HUES6 (cell line): ENCODE data around the gene FBXL14.

Experiments used
- H3K27ac ChIP-seq: 2 replicates; pipeline ENCODE4 v1.7.0; 2013; ENCODE audit warnings: low read depth, mild to moderate bottlenecking, low read length, inconsistent platforms
- H3K27me3 ChIP-seq: 2 replicates; pipeline ENCODE4 v1.6.1; 2013; ENCODE audit warnings: low read length; ENCODE audit not compliant: control insufficient read depth, insufficient read depth
- H3K36me3 ChIP-seq: 2 replicates; pipeline ENCODE4 v1.6.1; 2013; ENCODE audit warnings: low read length; ENCODE audit not compliant: control insufficient read depth, insufficient read depth
- H3K4me1 ChIP-seq: 2 replicates; pipeline ENCODE4 v1.6.1; 2013; ENCODE audit warnings: low read length; ENCODE audit not compliant: control insufficient read depth, insufficient read depth
- H3K4me3 ChIP-seq: 2 replicates; pipeline ENCODE4 v1.5.1; 2013; ENCODE audit warnings: low read depth, low read length
- H3K9ac ChIP-seq: one replicate; pipeline ENCODE4 v1.6.1; 2013; ENCODE audit warnings: mild to moderate bottlenecking, low read length
- H3K9me3 ChIP-seq: 2 replicates; pipeline ENCODE4 v1.6.1; 2013; ENCODE audit warnings: low read depth, low read length; ENCODE audit not compliant: control insufficient read depth, insufficient read depth

FBXL14 gene

GRCh38 chr12:1594261-1595025 lies at the start of gene FBXL14:
Gene FBXL14, minus strand, starts transcription at chr12:1594581. Its CDS starts 515 bp downstream, at chr12:1594066.
- Histone ChIP-seq H3K27ac (no peak within 1 kb of the TSS), H3K4me3 (peak within 1 kb of the TSS; percentile 85), H3K9me3 (no peaks in the 10 kb centered on the region), H3K36me3 (no peaks in the 10 kb centered on the region), H3K9ac (peak within 1 kb of the TSS; percentile 77), H3K27me3 (peaks cover 40% of the 10 kb centered on the region), H3K4me1 (peaks cover 43% of the 10 kb centered on the region)

GRCh38 chr12:1643905-1644533 lies 49.6 kb upstream of the FBXL14 start:
- H3K4me1 ChIP-seq = peaks cover 5% of the 10 kb centered on the region; the same call in 1 of the 2 replicates
- no peak overlapping the region for H3K4me3 ChIP-seq
- H3K27me3 ChIP-seq = no peaks in the 10 kb centered on the region
- H3K36me3 ChIP-seq = peaks cover 6% of the 10 kb centered on the region; the same call in 1 of the 2 replicates
- H3K9me3 ChIP-seq = no peaks in the 10 kb centered on the region
- no peak overlapping the region for H3K27ac ChIP-seq
- H3K9ac ChIP-seq = no peak overlapping the region

- no peaks in the 10 kb centered on the region for H3K27me3 ChIP-seq
- no peak overlapping the region for H3K4me3 ChIP-seq
- no peak overlapping the region for H3K27ac ChIP-seq
- no peak overlapping the region for H3K9ac ChIP-seq
- peaks cover 6% of the 10 kb centered on the region; the same call in 1 of the 2 replicates for H3K36me3 ChIP-seq
- H3K4me1 ChIP-seq = peaks cover 5% of the 10 kb centered on the region; the same call in 1 of the 2 replicates
- no peaks in the 10 kb centered on the region for H3K9me3 ChIP-seq
These were observed 48.7 kb upstream of the FBXL14 start for GRCh38 chr12:1643043-1643442.

DNA sequence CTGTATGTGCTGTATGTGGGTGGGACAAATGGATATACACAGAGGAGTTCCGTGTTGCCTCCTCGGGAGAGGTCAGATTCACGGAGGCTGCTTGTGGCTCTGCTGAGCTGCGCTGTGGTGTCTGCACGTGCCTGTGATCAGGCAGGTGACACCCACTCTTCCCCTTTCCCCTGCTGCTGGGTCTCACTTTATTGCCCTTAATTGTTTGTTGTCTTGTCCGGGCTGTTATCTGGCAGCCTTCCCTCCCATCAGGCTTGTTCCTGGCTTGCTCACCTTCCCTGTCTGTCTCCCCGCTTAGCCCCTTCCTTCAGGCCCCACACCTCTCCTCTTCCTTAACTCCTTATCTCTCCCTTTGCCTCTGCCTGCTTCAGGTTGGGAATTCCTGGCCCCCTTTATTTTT lies 48.1 kb upstream of the FBXL14 start:
- no peak overlapping the region for H3K4me3 ChIP-seq
- H3K9ac ChIP-seq = no peak overlapping the region
- H3K4me1 ChIP-seq = peaks cover 5% of the 10 kb centered on the region; the same call in 1 of the 2 replicates
- H3K36me3 ChIP-seq = peaks cover 6% of the 10 kb centered on the region; the same call in 1 of the 2 replicates
- H3K9me3 ChIP-seq = no peaks in the 10 kb centered on the region
- no peaks in the 10 kb centered on the region for H3K27me3 ChIP-seq
- no peak overlapping the region for H3K27ac ChIP-seq

DNA sequence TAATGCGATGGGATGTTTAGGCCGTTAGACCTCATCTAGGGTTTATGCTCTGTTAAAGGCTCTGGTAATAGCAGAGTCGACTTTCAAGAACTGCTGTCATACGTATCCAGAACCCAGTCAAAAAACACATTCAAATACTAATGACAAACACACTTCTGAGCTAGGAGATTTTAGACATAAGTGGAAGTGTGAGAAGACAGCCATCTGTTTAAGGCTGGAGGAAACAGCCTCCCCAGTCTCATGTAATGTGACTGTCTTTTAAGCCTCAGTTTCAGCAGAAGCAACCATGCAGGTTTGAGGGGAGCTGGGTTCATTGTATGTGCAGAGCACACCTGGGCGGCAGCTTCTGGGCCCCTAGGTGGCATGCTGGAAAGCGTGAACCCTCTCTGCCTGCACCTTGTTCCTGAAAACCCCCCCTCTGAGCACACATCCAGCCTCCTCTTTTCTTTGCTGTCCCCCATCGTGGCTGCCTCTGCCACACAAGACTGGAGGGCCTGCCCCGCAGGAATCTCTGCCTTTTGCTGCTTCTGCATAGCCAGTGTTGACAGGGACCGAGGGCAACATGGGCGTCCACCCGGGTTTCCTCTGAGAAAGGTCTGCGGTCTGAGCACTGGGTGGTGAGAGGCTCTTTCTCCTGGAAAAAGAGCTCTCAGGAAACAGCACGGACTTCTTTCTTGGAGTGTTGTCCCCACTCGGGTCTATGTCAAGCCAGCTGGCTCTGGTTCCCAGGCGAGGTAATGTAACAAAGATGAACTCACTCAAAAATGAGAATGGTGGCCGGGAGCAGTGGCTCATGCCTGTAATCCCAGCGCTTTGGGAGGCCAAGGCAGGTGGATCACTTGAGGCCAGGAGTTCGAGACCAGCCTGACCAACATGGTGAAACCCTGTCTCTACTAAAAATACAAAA lies 46.2 kb upstream of the FBXL14 start:
- H3K27me3 ChIP-seq = no peaks in the 10 kb centered on the region
- no peak overlapping the region for H3K27ac ChIP-seq
- no peak overlapping the region for H3K9ac ChIP-seq
- H3K4me3 ChIP-seq = no peak overlapping the region
- H3K36me3 ChIP-seq = peaks cover 3% of the 10 kb centered on the region; the same call in 1 of the 2 replicates
- H3K4me1 ChIP-seq = peaks cover 5% of the 10 kb centered on the region; the same call in 1 of the 2 replicates
- no peaks in the 10 kb centered on the region for H3K9me3 ChIP-seq

DNA sequence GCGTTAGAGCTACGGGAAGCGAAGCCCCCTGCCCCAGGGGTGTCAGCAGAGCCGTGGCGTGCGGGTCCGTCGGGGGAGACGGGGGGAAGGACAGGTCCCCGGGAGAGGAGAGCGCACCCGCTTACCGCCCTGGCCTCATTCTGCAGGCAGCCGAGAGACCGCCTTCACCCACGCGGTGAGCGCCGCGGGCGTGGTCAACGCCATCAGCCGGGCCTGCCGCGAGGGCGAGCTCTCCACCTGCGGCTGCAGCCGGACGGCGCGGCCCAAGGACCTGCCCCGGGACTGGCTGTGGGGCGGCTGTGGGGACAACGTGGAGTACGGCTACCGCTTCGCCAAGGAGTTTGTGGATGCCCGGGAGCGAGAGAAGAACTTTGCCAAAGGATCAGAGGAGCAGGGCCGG lies 45.2 kb upstream of the FBXL14 start:
- Histone ChIP-seq H3K9ac (no peak overlapping the region), H3K9me3 (no peaks in the 10 kb centered on the region), H3K36me3 (peaks cover 3% of the 10 kb centered on the region; the same call in 1 of the 2 replicates), H3K27ac (no peak overlapping the region), H3K4me3 (no peak overlapping the region), H3K4me1 (peaks cover 10% of the 10 kb centered on the region; the same call in 1 of the 2 replicates), H3K27me3 (no peaks in the 10 kb centered on the region)

- Histone ChIP-seq H3K27me3 (peaks cover 3% of the 10 kb centered on the region; the same call in 1 of the 2 replicates), H3K36me3 (peaks cover 3% of the 10 kb centered on the region; the same call in 1 of the 2 replicates), H3K4me1 (peaks cover 21% of the 10 kb centered on the region; the same call in 1 of the 2 replicates), H3K4me3 (no peak overlapping the region), H3K9ac (no peak overlapping the region), H3K27ac (no peak overlapping the region), H3K9me3 (no peaks in the 10 kb centered on the region)
These were observed 43.8 kb upstream of the FBXL14 start for GRCh38 chr12:1638203-1638602.

DNA sequence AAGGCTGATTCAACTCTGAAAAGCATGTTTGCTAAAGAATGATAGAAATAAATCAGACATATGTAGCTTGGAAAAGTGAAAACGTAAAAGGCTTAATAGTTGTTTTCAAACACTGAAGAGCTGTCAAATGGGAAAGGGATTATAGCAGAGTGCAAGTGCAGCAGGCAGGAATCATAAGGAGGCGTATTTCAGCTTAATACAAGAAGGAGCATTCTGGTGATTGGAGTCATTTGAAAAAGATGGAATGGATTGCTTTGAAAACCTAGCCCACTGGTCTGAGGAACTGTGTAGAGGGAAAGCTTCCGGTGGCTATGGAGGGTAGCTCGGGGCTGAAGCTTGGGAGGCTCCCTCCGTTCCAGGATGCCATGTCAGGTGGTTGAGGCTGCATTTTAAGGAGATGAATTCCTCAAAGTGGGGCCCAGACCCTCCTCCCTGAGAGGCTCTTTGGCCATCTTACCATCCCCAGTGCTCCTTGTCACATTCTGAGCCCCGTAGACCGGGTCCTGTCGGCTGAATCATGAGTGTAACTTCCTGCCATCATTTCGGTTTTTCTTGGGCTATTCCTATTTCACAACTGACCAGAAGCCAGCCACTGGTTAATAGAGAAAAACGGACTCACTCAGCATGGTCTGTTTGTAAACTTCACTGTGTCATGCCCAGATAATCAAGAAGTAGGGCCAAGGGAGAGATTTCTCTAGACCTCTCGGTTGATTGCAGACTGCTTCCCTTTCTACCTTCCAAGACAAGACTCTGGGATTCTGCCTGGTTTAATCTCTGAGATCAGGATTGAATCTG lies 41.1 kb upstream of the FBXL14 start:
- H3K9me3 ChIP-seq = no peaks in the 10 kb centered on the region
- no peak overlapping the region for H3K27ac ChIP-seq
- H3K27me3 ChIP-seq = peaks cover 30% of the 10 kb centered on the region
- H3K9ac ChIP-seq = no peak overlapping the region
- peaks cover 3% of the 10 kb centered on the region; the same call in 1 of the 2 replicates for H3K36me3 ChIP-seq
- peaks cover 43% of the 10 kb centered on the region for H3K4me1 ChIP-seq
- no peak overlapping the region for H3K4me3 ChIP-seq

GRCh38 chr12:1634590-1635191 lies 40.3 kb upstream of the FBXL14 start:
- peaks cover 44% of the 10 kb centered on the region for H3K4me1 ChIP-seq
- peaks cover 38% of the 10 kb centered on the region for H3K27me3 ChIP-seq
- no peak overlapping the region for H3K27ac ChIP-seq
- no peak overlapping the region for H3K9ac ChIP-seq
- no peaks in the 10 kb centered on the region for H3K9me3 ChIP-seq
- no peak overlapping the region for H3K4me3 ChIP-seq
- no peaks in the 10 kb centered on the region; the same call in 1 of the 2 replicates for H3K36me3 ChIP-seq

DNA sequence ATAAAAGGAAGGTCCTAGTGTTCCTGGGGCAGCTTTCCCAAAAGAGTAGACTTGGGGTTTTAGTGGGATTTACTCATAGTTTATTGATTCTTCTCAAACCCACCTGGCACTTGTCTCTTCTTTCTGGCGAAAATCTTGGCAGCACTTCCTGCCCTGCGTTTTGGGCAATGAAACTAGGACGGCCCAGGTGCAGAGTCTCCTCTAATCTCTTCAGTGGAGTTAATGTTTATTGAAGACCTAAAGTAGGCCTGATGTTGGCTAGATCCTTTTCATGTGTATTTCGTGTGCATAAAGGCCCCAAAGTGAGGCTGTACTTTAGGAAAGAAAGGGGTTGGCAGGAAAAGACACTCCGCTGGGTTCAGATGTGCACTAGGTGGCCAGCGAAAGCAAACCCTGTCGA lies 39.8 kb upstream of the FBXL14 start:
- Histone ChIP-seq H3K9ac (no peak overlapping the region), H3K27ac (no peak overlapping the region), H3K4me1 (peaks cover 45% of the 10 kb centered on the region), H3K9me3 (no peaks in the 10 kb centered on the region), H3K4me3 (no peak overlapping the region), H3K36me3 (no peaks in the 10 kb centered on the region; the same call in 1 of the 2 replicates), H3K27me3 (peaks cover 43% of the 10 kb centered on the region)
